ENCODE data around the gene RCVRN. TPM values are rescaled to one million over a fixed set of nuclear protein-coding genes. Genes with fewer than 3 reads are reported as not detected.

The RCVRN gene
- total and polyA plus RNA-seq, 9 donors = 0.22 to 0.82 (median 0.40) TPM; not detected in 6

GRCh38 chr17:9940841-9941240 lies 35.8 kb upstream of the RCVRN start:
- H3K4me3 ChIP-seq = no peak overlapping the region
- 82 to 91% (median 84%) methylated on average over 9 of the region's 9 CpGs for WGBS, 3 donors
- no peak for DNase-seq

GRCh38 chr17:9938764-9939163 lies 33.7 kb upstream of the RCVRN start:
- TF ChIP-seq POLR2A (IDR thresholded peaks at IDR 0.05) = no peak
- no peak for TF ChIP-seq CTCF (IDR thresholded peaks at IDR 0.05)
- no peak for TF ChIP-seq EP300 (IDR thresholded peaks at IDR 0.05)
- H3K27me3 ChIP-seq = no peaks in the 10 kb centered on the region
- intact Hi-C loops (cut with DNase I) = loop anchor here in 1 of 4 donors (10.0 kb wide), 1 partner anchor 676 kb away; no protein-coding TSS in a partner anchor
- no peaks in the 10 kb centered on the region for H3K36me3 ChIP-seq
- 91 to 100% (median 93%) methylated on average over 1 of the region's 1 CpG for WGBS, 3 donors
- no peak overlapping the region for H3K27ac ChIP-seq
- DNase-seq = no peak
- no peaks in the 10 kb centered on the region for H3K9me3 ChIP-seq
- H3K4me3 ChIP-seq = no peak overlapping the region
- H3K4me1 ChIP-seq (ENCODE audit: insufficient read depth) = peaks cover 4% of the 10 kb centered on the region

More at GRCh38 chr17:9940841-9941240, 35.8 kb upstream of the RCVRN start:
- no peaks in the 10 kb centered on the region for H3K27me3 ChIP-seq
- no peak for TF ChIP-seq POLR2A (IDR thresholded peaks at IDR 0.05)
- no peak for TF ChIP-seq EP300 (IDR thresholded peaks at IDR 0.05)
- TF ChIP-seq CTCF (IDR thresholded peaks at IDR 0.05) = no peak
- peaks cover 4% of the 10 kb centered on the region for H3K4me1 ChIP-seq (ENCODE audit: insufficient read depth)
- intact Hi-C loops (cut with DNase I) = loop anchor here in 1 of 4 donors (5.0 kb wide), 1 partner anchor 191 kb away; no protein-coding TSS in a partner anchor
- H3K36me3 ChIP-seq = no peaks in the 10 kb centered on the region
- H3K27ac ChIP-seq = no peak overlapping the region
- H3K9me3 ChIP-seq = no peaks in the 10 kb centered on the region

- no peaks in the 10 kb centered on the region for H3K27me3 ChIP-seq
- no peaks in the 10 kb centered on the region for H3K9me3 ChIP-seq
- no peak for DNase-seq
- no peaks in the 10 kb centered on the region for H3K36me3 ChIP-seq
- TF ChIP-seq EP300 (IDR thresholded peaks at IDR 0.05) = no peak
- no peak for TF ChIP-seq POLR2A (IDR thresholded peaks at IDR 0.05)
- TF ChIP-seq CTCF (IDR thresholded peaks at IDR 0.05) = no peak
- no peak overlapping the region for H3K27ac ChIP-seq
- WGBS, 3 donors = 89 to 92% (median 92%) methylated on average over 9 of the region's 9 CpGs
- intact Hi-C loops (cut with DNase I) = loop anchor here in 1 of 4 donors (10.0 kb wide), 1 partner anchor 677 kb away; no protein-coding TSS in a partner anchor
- no peak overlapping the region for H3K4me3 ChIP-seq
- peaks cover 4% of the 10 kb centered on the region for H3K4me1 ChIP-seq (ENCODE audit: insufficient read depth)
Measured at GRCh38 chr17:9937901-9938300, 32.8 kb upstream of the RCVRN start.

- Histone ChIP-seq H3K9me3 (no peaks in the 10 kb centered on the region), H3K27ac (no peak overlapping the region), H3K4me1 (ENCODE audit: insufficient read depth) (peaks cover 4% of the 10 kb centered on the region), H3K4me3 (no peak overlapping the region), H3K36me3 (no peaks in the 10 kb centered on the region), H3K27me3 (no peaks in the 10 kb centered on the region)
- WGBS, 3 donors = 28 to 41% (median 29%) methylated on average over 13 of the region's 13 CpGs
- no peak for TF ChIP-seq CTCF (IDR thresholded peaks at IDR 0.05)
- no peak for TF ChIP-seq POLR2A (IDR thresholded peaks at IDR 0.05)
- TF ChIP-seq EP300 (IDR thresholded peaks at IDR 0.05) = no peak
- intact Hi-C loops (cut with DNase I) = loop anchor here in 1 of 4 donors (10.0 kb wide), 1 partner anchor 678 kb away; no protein-coding TSS in a partner anchor
- peak in 4 of 5 donors; percentile 50 to 82 (median 62) for DNase-seq
Measured at GRCh38 chr17:9937241-9937761, 32.2 kb upstream of the RCVRN start.

All from ovary (tissue), 9 donors.